ENCODE measurements around the gene BTBD1. TPM values are rescaled to one million over a fixed set of nuclear protein-coding genes. Genes with fewer than 3 reads are reported as not detected.

The BTBD1 gene
- polyA plus RNA-seq, 1 of the 3 experiments (the other 2 are of a cell fraction), result 34.4 TPM

DNA sequence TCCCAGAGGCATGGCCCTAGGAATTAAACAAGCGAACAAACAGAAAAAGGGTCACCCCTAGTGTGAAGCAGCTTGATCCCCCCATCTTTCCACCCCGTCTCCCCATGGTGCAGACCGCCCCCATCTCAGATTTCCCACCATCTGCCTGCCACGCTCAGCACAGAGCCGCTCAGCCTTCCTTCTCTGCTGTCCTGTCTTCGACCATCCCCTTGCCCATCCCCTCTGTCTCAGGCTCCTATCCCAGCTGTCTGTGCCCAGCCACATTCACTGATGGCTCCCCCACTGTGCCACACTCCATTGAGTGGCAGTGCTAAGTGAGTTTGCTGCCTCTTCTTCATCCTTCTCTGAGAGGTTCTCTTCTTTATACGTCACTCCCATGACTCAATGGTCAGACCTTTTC is 11.7 kb upstream of the BTBD1 start:
- no peak overlapping the region for H3K4me2 ChIP-seq
- POLR2A ChIA-PET, result interaction anchor here (1.3 to 1.8 kb wide), 2 partner anchors 11 kb away, joined by 3 to 4 read pairs; partner anchors contain the start of gene BTBD1
- no peak for DNase-seq
- 68% methylated on average over 7 of the region's 7 CpGs for WGBS (ENCODE audit: low lambda C conversion rate)
- TF ChIP-seq, protein P1, sequence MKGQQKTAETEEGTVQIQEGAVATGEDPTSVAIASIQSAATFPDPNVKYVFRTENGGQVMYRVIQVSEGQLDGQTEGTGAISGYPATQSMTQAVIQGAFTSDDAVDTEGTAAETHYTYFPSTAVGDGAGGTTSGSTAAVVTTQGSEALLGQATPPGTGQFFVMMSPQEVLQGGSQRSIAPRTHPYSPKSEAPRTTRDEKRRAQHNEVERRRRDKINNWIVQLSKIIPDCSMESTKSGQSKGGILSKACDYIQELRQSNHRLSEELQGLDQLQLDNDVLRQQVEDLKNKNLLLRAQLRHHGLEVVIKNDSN (IDR thresholded peaks at IDR 0.05; ENCODE audit: borderline replicate concordance, low read depth), result no peak
- TF ChIP-seq GATA2 (CRISPR knock-in tag; IDR thresholded peaks at IDR 0.05), result no peak
- TF ChIP-seq POLR2AphosphoS5 (IDR thresholded peaks at IDR 0.05; ENCODE audit: low read depth, low read length), result no peak
- TF ChIP-seq, protein P2, sequence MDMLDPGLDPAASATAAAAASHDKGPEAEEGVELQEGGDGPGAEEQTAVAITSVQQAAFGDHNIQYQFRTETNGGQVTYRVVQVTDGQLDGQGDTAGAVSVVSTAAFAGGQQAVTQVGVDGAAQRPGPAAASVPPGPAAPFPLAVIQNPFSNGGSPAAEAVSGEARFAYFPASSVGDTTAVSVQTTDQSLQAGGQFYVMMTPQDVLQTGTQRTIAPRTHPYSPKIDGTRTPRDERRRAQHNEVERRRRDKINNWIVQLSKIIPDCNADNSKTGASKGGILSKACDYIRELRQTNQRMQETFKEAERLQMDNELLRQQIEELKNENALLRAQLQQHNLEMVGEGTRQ (IDR thresholded peaks at IDR 0.05; ENCODE audit: borderline replicate concordance, low read depth, low read length), result no peak
- TF ChIP-seq, protein P3, sequence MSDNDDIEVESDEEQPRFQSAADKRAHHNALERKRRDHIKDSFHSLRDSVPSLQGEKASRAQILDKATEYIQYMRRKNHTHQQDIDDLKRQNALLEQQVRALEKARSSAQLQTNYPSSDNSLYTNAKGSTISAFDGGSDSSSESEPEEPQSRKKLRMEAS (IDR thresholded peaks at IDR 0.05; ENCODE audit: low read depth), result no peak
- TF ChIP-seq FOXM1 (IDR thresholded peaks at IDR 0.05; ENCODE audit: low read depth), result no peak
- no peak for TF ChIP-seq YY1 (IDR thresholded peaks at IDR 0.05; ENCODE audit: low read depth)
- no peak for TF ChIP-seq ZBTB33 (IDR thresholded peaks at IDR 0.05; ENCODE audit: borderline replicate concordance, low read depth)
- no peak for TF ChIP-seq NFIC (IDR thresholded peaks at IDR 0.05; ENCODE audit: borderline replicate concordance)
- TF ChIP-seq FOSL2 (IDR thresholded peaks at IDR 0.05; ENCODE audit: borderline replicate concordance, low read depth), result no peak
- no peak for TF ChIP-seq EZH2phosphoT487 (IDR thresholded peaks at IDR 0.05; ENCODE audit: borderline replicate concordance, low read depth)
- TF ChIP-seq, protein P4, sequence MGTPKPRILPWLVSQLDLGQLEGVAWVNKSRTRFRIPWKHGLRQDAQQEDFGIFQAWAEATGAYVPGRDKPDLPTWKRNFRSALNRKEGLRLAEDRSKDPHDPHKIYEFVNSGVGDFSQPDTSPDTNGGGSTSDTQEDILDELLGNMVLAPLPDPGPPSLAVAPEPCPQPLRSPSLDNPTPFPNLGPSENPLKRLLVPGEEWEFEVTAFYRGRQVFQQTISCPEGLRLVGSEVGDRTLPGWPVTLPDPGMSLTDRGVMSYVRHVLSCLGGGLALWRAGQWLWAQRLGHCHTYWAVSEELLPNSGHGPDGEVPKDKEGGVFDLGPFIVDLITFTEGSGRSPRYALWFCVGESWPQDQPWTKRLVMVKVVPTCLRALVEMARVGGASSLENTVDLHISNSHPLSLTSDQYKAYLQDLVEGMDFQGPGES (IDR thresholded peaks at IDR 0.05; ENCODE audit: low read depth, low read length), result no peak
- TF ChIP-seq RFX5 (IDR thresholded peaks at IDR 0.05; ENCODE audit: low read length), result no peak
- no peak for TF ChIP-seq TEAD4 (IDR thresholded peaks at IDR 0.05; ENCODE audit: borderline replicate concordance, insufficient read depth)
- TF ChIP-seq MXI1 (IDR thresholded peaks at IDR 0.05; ENCODE audit: low read depth, low read length), result no peak
- no peak for TF ChIP-seq GABPA (IDR thresholded peaks at IDR 0.05; ENCODE audit: low read depth)
- CTCF ChIA-PET, result interaction anchor here (0.7 to 1.3 kb wide), 2 partner anchors 11 to 170 kb away, joined by 3 to 4 read pairs; no protein-coding TSS in a partner anchor
- no peaks in the 10 kb centered on the region for H3K79me2 ChIP-seq (ENCODE audit: insufficient read depth)
- no peaks in the 10 kb centered on the region for H3K9me3 ChIP-seq
- no peaks in the 10 kb centered on the region for H3K4me1 ChIP-seq (ENCODE audit: control insufficient read depth in 1 of 2, insufficient read depth in 2 of 2, low read depth in 1 of 2, low read length in 1 of 2)
- peaks cover 19% of the 10 kb centered on the region; the same call in 1 of the 2 replicates for H3K27me3 ChIP-seq (ENCODE audit: insufficient read depth)
- no peak overlapping the region for H3K4me3 ChIP-seq (ENCODE audit: low read depth in 2 of 2, low read length in 1 of 2)
- H2AFZ ChIP-seq (ENCODE audit: low read depth), result no peak overlapping the region
- no peaks in the 10 kb centered on the region for H3K36me3 ChIP-seq (replicated peaks in 1 of 2; ENCODE audit: control insufficient read depth in 1 of 2, insufficient read depth in 2 of 2, low read length in 1 of 2)
- no peak overlapping the region for H3K9ac ChIP-seq
- H4K20me1 ChIP-seq (ENCODE audit: insufficient read depth), result no peaks in the 10 kb centered on the region
- H3K9me2 ChIP-seq, result no peaks in the 10 kb centered on the region
- no peak overlapping the region for H3K27ac ChIP-seq (ENCODE audit: low read depth in 2 of 2, low read length in 1 of 2)
- no peaks in the 10 kb centered on the region for H3F3A ChIP-seq (replicated peaks; ENCODE audit: insufficient read depth)
